SK-MEL-5 (cell line): Measurements from ENCODE around the gene RAB5A. TPM values are rescaled to one million over a fixed set of nuclear protein-coding genes. Genes with fewer than 3 reads are reported as not detected.
"Not testable (repeated sequence)": the region's sequence is repeated elsewhere in the genome, so short reads cannot be mapped to it uniquely, and the experiment has no call there.

Experiments
- DNase-seq: peaks from one replicate; pipeline ENCODE4 v3.0.0-alpha.2; 2016; ENCODE audit warnings: low read depth, low spot score
- in situ Hi-C: cut with HindIII; loops from 2 replicates; pipeline ENCODE4 v1.10.0; 2016; ENCODE audit warnings: low sequenced_read_pairs, high pct_unique_total_duplicates, low pct_unique_long_range_greater_than_20kb
- polyA plus RNA-seq, 2 experiments: library from polyadenylated mRNA; depleted of rRNA; stranded (reverse); fragments of >200 nt; gene quantifications; 2 replicates each; pipeline ENCODE4 v1.2.3, GENCODE V29; 2015
- total RNA-seq: library from RNA; depleted of rRNA; stranded (reverse); fragments of >200 nt; shearing (Covaris generic); gene quantifications from 2 replicates; pipeline ENCODE4 v1.2.3, GENCODE V29; 2014; rRNA removed

The RAB5A gene
- total RNA-seq = 42.0 and 43.0 TPM in 2 replicates
- polyA plus RNA-seq (2015; cell fraction: cytosol; rRNA removed) = 24.9 and 45.1 TPM in 2 replicates
- 29.6 and 39.8 TPM in 2 replicates for polyA plus RNA-seq (2015; cell fraction: nucleus; rRNA removed)

DNA sequence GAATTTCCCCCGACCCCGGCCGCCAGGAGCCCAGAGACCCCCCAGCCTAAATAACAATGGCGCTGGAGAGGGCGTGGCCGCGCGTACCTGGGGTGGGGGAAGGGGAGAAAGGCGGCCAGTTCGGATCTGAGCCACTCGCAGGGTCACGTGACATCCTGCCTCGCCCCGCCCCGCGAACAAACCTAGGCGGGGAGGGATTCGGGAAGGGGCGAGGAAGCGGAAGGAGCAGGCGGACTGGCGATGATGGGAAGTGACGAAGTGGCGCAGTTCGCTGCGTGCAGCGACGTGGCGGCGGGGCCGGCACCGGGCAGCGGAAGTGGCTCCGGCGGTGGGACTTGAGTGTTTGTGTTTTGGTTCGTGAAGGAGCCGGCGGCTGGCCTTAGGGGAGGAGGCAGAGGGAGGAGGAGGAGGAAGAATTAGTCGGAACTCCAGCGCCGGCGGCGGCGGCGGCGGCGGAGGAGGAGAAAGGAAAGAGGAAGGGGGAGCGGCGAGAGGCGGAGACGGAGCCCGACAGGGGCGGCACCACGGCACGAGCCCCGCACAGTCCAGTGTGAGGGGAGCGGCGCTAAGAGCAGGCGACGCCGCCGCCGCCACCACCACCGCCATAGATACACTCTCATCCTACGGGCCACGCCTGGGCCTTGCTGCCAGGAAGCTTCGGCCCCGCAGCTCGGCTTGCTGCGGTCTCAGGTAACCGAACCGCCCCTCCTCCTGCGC is at the start of gene RAB5A:
RAB5A (plus strand) TSS at position 266 of the 717 bp plus-strand sequence. CDS start 3,802 bp downstream, outside the sequence.
- in situ Hi-C loops = no loop called here
- peak; percentile 98 for DNase-seq

GRCh38 chr3:19898721-19899120 is 48.2 kb upstream of the RAB5A start:
- in situ Hi-C loops = loop anchor here (25.0 kb wide), 1 partner anchor 289 kb away; the partner anchor contains the start of gene SGO1
- DNase-seq = peak; percentile 55

- no peak for DNase-seq
- in situ Hi-C loops = loop anchor here (25.0 kb wide), 1 partner anchor 288 kb away; the partner anchor contains the start of gene SGO1
Observed at GRCh38 chr3:19899264-19899663, 47.6 kb upstream of the RAB5A start.

DNA sequence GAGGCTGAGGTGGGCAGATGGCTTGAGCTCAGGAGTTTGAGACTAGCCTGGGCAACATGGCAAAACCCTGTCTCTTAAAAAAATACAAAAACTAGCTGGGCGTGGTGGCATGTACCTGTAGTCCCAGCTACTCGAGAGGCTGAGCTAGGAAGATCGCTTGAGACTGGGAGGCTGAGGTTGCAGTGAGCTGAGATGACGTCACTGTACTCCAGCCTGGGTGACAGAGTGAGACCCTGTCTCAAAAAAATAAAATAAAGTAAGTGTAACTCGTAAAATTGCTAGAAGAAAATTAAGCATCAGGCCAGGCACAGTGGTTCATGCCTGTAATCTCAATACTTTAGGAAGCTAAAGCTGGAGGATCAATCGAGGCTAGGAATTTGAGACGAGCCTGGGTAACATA is 47.1 kb upstream of the RAB5A start:
- DNase-seq = not testable (repeated sequence)
- in situ Hi-C loops = loop anchor here (25.0 kb wide), 1 partner anchor 287 kb away; the partner anchor contains the start of gene SGO1

DNA sequence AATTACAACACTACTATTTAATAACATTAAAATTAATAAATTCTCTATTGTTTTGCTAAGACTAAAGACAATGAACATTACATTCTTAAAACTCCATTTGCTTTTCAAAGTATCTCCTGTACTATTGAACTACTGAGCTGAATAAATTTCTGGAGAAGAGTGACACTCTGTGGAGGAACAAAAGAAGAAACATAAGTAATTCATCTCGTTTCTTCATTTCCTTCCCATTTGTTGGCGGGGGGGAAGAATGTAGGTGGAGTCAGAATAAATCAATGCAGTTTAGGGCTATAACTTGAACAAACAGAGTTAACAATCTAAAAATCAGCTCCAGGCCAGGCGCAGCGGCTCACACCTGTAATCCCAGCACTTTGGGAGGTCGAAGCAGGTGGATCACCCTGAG is 45.6 kb upstream of the RAB5A start:
- DNase-seq = no peak
- in situ Hi-C loops = no loop called here

DNA sequence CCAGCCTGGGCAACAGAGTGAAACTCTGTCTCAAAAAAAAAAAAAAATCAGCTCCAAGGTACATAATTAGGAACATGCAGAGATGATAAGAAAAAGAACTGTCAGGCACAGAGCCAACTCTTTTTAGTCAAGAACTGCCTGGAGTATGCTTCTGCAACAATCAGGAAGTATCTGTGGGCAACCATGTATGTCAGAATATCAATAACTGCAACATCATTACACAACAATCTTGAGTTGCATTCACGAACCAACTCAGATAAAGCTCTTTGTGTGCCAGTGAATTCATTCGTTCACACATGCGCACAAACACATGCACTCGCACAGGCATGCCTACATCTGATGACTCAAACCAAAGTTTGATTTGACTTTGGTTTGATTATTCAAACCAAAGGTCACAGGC is 45.0 kb upstream of the RAB5A start:
- peak; percentile 14 for DNase-seq
- in situ Hi-C loops = no loop called here

- in situ Hi-C loops = no loop called here
- DNase-seq = no peak
Observed at GRCh38 chr3:19903649-19904048, 43.2 kb upstream of the RAB5A start.

DNA sequence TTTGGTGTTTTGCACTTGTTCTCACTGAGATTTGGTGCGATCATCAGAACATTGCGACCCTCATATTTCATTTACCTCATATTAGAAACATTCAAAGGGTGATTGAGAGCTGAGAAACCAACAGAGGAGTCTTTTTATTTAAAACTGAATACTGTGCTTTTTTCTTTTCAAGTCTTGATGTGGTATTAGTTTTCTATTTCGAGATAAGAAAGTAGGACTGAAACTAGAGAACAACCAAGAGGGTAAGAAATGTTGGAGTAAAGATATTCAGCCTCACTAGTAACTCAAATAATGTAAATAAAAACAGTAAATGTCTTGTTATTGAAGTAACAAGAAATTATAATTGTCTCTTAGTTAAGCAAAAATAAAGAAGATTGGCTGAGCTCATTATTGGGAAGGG is 39.4 kb upstream of the RAB5A start:
- in situ Hi-C loops = no loop called here
- DNase-seq = no peak

- in situ Hi-C loops = no loop called here
- DNase-seq = no peak
Observed at GRCh38 chr3:19911452-19911851, 35.4 kb upstream of the RAB5A start.

DNA sequence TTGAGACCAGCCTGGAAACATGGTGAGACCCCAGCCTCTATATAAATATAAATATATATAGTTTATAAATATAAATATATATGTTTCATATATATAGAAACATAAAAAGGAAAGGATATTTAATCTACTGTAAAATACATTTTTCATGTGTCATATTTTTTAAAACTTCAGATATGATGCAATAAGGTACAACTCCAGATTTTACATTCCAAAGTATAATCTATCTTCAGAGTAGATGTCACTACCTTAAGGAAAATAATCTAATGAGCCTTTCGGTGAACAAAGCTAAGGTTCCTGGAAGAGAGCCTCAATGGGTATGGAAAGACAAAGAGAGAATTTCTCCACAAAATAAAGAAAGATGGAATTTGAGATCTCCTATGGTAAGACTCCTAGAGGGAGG is 29.7 kb upstream of the RAB5A start:
- in situ Hi-C loops = no loop called here
- DNase-seq = no peak

- DNase-seq = no peak
- in situ Hi-C loops = no loop called here
Observed at GRCh38 chr3:19920401-19921080, 26.4 kb upstream of the RAB5A start.

- in situ Hi-C loops = no loop called here
Observed at GRCh38 chr3:19931180-19931692, 15.7 kb upstream of the RAB5A start.

DNA sequence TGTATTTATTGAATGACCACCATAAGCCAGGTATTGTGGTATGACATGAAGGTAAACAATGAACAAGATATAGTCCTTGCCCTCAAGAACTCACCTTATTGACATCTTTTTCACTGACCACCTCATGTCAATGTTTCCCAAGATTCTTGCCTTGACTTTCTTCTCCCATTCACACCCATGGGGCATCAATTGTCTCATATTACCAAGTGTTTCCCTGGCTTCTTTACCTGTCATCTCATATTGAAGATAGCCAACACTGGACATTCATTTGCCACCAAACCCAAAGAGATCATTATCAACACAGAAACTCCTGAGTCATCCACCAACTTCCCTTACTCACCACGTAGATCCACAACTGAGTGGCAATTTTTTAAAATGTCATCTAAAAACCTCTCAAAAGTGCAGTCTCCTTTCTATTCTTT is 15.1 kb upstream of the RAB5A start:
- in situ Hi-C loops = no loop called here
- no peak for DNase-seq

More at GRCh38 chr3:19931180-19931692, 15.7 kb upstream of the RAB5A start:
- DNase-seq = no peak

DNA sequence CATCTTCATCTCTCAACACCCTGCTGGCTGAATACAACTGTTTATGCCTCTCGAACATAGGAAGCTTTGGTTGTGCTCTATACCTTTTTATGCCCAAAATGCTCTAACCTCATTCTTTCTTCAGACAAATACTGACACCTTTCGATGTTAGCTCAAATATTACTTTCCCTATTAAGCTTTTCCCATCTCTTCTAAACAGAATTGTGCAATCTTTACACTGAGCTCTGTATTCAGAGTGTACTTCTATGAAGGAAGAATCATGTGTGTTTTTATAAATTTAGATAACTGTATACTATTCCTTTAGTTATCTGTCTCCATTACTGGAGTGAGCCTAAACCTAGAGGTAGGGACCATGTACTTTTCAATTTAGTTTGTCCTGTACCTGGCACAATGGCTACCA is 14.5 kb upstream of the RAB5A start:
- DNase-seq = no peak
- in situ Hi-C loops = no loop called here

DNA sequence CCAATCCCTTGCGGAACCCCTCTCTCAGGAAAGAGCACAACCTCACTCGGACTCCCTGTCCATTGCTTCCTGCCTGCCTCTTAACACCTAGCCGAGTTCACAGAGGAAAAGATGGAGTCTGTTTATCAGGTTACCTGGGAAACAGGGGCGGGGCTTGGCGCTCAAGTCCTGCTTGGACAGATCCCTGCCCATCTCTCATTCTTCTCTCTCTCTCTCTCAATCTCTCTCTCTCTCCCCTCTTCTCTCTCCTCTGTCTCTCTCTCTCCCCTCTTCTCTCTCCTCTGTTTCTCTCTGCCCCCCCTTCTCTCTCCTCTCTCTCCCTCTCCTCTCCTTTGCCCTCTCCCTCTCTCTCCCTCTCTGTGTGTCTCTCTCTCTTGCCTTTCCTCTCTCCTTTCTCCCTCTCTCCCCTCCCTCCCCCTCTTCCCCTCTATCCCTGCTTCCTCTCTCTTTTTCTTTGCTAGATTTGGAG is 12.8 kb upstream of the RAB5A start, which contains the start of gene EFHB:
EFHB (minus strand) TSS at position 120 of the 469 bp plus-strand sequence. CDS start 199 bp downstream, outside the sequence.
- DNase-seq = peak; percentile 64
- in situ Hi-C loops = no loop called here

DNA sequence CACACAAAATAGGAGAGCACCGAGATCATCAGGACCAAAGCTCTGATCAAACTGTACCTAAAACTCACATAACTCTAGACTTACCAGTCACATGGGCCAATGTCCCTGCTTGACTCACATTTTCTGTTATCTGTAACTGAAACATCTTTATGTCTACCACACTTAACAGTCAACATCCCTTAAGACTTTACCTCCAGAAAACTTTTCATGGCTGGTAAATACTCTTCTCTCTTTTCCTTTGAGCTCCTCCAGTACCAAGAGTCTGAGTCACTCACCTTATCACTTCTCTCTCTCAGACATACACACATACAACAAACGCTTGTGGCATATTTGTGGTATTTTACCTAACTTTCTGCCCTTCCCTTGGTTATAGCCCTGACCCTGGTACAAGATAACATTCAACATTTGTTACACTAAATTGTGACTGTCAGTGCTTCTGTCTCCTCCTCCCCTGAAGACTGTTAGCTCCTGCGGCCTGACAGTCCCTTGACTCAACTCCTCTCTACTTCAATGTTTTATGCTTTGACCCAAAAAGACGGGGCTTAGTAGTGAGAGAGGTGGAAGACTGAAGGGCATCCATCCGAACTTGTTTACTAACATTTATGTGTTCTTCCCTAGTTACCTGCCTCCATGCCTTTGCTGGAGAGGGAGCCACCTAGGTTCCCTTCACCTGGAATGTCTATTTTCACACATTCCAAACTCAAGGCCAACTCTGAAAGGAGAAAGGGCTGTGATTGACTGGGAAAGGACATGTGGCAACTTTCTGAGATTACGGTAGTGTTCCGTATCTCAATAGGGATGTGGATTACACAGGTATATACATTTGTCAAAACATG is 9.2 kb upstream of the RAB5A start:
- in situ Hi-C loops = no loop called here
- no peak for DNase-seq

- in situ Hi-C loops = no loop called here
- no peak for DNase-seq
Observed at GRCh38 chr3:19938295-19938627, 8.6 kb upstream of the RAB5A start.
